DMS53 treated with DMSO at 0.1 percent for 48 hours (cell line): ENCODE measurements around the gene CCDC192.
A peak's percentile ranks its signal among the peaks of the same experiment; 100 is the strongest.

Experiments used
- DNase-seq: peaks from one replicate; lab custom pipeline; 2025; ENCODE audit not compliant: unreplicated experiment; lab: John Stamatoyannopoulos, UW

Gene CCDC192

GRCh38 chr5:127944125-127944524 lies 240.9 kb downstream of the CCDC192 start:
- no peak for DNase-seq

- no peak for DNase-seq
Observed at GRCh38 chr5:127947941-127948340, 244.8 kb downstream of the CCDC192 start.

GRCh38 chr5:127950707-127951391 lies 247.7 kb downstream of the CCDC192 start:
- no peak for DNase-seq

GRCh38 chr5:127951791-127952190 lies 248.6 kb downstream of the CCDC192 start:
- DNase-seq: no peak

GRCh38 chr5:127957183-127957582 lies 254.0 kb downstream of the CCDC192 start:
- peak; percentile 69 for DNase-seq

GRCh38 chr5:127957701-127958239 lies 254.6 kb downstream of the CCDC192 start:
- no peak for DNase-seq

GRCh38 chr5:127958421-127959011 lies 255.3 kb downstream of the CCDC192 start:
- peak; percentile 91 for DNase-seq

GRCh38 chr5:127959152-127959764 lies 256.1 kb downstream of the CCDC192 start:
- peak; percentile 96 for DNase-seq

GRCh38 chr5:127960270-127960691 lies 257.1 kb downstream of the CCDC192 start:
- no peak for DNase-seq

- DNase-seq: no peak
Observed at GRCh38 chr5:127961006-127961762, 258.0 kb downstream of the CCDC192 start.

- DNase-seq: no peak
Observed at GRCh38 chr5:127961763-127962145, 258.6 kb downstream of the CCDC192 start.

GRCh38 chr5:127962491-127962890 lies 259.3 kb downstream of the CCDC192 start:
- no peak for DNase-seq

GRCh38 chr5:127963233-127963632 lies 260.0 kb downstream of the CCDC192 start:
- no peak for DNase-seq

- no peak for DNase-seq
Observed at GRCh38 chr5:127963931-127964330, 260.7 kb downstream of the CCDC192 start.

GRCh38 chr5:127967323-127967982 lies 264.3 kb downstream of the CCDC192 start:
- no peak for DNase-seq

GRCh38 chr5:127967983-127968592 lies 264.9 kb downstream of the CCDC192 start:
- no peak for DNase-seq

GRCh38 chr5:127969002-127969401 lies 265.8 kb downstream of the CCDC192 start:
- no peak for DNase-seq

GRCh38 chr5:127969651-127970050 lies 266.5 kb downstream of the CCDC192 start:
- DNase-seq: no peak

- no peak for DNase-seq
Observed at GRCh38 chr5:127970081-127970480, 266.9 kb downstream of the CCDC192 start.

- DNase-seq: no peak
Observed at GRCh38 chr5:127970854-127971425, 267.7 kb downstream of the CCDC192 start.
